ENCODE measurements around the gene CTNNBL1.

CTNNBL1 gene

DNA sequence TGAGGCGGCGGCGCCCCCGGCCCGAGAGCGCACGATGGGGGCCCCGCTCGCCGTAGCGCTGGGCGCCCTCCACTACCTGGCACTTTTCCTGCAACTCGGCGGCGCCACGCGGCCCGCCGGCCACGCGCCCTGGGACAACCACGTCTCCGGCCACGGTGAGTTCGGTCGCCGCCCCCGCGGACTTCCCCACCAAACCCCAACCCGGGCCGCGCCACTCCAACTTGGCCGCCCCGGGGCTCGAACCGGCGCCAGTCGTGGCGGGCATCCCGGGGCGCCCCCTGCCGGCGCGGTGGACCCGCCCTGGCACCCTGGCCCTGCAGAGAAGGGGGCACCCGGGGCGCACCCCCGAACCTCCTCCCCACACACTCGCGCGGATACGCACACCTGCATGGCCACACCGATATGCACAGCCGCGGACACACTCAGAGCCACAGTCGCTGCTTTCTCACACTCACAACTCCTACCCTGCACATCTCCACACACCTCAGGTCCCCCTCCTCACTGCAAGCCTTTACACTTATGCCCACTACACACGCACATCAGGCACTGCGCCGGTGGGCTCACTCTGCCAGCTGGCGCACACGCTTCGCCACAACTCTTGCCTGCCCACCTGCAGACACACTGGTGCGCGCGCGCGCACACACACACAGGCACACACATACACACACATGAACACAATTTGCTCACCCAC, 209.6 kb downstream of the CTNNBL1 start:
- no peak for DNase-seq
- in situ Hi-C loops (cut with HindIII; ENCODE audit: low pct_ligation_motif_present, low sequenced_read_pairs), result no loop called here
- H3K4me3 ChIP-seq (ENCODE audit: low read depth, low read length), result peak overlapping the region; percentile 42
- no peaks in the 10 kb centered on the region for H3K36me3 ChIP-seq (replicated peaks)
- no peak overlapping the region for H3K27ac ChIP-seq
- peaks cover 14% of the 10 kb centered on the region for H3K27me3 ChIP-seq (replicated peaks)
- TF ChIP-seq, protein P1, sequence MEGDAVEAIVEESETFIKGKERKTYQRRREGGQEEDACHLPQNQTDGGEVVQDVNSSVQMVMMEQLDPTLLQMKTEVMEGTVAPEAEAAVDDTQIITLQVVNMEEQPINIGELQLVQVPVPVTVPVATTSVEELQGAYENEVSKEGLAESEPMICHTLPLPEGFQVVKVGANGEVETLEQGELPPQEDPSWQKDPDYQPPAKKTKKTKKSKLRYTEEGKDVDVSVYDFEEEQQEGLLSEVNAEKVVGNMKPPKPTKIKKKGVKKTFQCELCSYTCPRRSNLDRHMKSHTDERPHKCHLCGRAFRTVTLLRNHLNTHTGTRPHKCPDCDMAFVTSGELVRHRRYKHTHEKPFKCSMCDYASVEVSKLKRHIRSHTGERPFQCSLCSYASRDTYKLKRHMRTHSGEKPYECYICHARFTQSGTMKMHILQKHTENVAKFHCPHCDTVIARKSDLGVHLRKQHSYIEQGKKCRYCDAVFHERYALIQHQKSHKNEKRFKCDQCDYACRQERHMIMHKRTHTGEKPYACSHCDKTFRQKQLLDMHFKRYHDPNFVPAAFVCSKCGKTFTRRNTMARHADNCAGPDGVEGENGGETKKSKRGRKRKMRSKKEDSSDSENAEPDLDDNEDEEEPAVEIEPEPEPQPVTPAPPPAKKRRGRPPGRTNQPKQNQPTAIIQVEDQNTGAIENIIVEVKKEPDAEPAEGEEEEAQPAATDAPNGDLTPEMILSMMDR (IDR thresholded peaks at IDR 0.05; ENCODE audit: low read depth, low read length, missing control alignments), result peak; percentile 17

DNA sequence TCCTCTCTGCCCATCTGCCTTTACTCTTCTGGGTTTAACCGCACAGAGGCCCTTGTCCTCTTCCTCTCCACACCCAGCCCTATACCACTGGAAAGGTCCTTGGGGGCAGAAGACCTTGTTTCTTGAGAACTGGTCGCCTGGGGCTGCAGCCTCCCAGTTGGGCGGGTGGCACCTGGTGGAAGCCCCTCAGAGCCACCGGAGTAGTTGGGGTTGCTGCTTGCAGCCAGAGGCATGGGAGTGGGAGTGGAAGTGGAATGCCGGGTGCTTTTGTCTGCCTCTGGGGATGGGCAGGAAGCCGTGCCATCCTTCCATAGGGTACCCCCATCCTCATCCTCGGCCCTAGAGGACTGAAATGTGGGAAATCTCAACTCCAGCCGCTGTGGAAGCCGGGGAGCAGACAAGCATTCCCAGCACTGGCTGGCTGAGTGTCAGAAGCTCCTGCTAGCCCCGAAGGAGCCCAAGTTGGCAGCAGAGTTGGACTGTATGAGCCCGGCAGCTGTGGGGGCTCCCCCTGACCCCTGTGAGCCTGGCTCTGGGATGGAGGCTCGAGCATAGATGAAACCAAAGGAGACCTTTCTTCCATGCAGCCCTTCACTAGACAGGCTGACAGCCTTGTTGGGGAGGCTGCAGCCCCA, 210.3 kb downstream of the CTNNBL1 start:
- no peak overlapping the region for H3K4me3 ChIP-seq (ENCODE audit: low read depth, low read length)
- peaks cover 14% of the 10 kb centered on the region for H3K27me3 ChIP-seq (replicated peaks)
- H3K36me3 ChIP-seq (replicated peaks), result no peaks in the 10 kb centered on the region
- H3K27ac ChIP-seq, result no peak overlapping the region
- TF ChIP-seq, protein P1 (IDR thresholded peaks at IDR 0.05; ENCODE audit: low read depth, low read length, missing control alignments), result no peak
- in situ Hi-C loops (cut with HindIII; ENCODE audit: low pct_ligation_motif_present, low sequenced_read_pairs), result no loop called here
- DNase-seq, result no peak

DNA sequence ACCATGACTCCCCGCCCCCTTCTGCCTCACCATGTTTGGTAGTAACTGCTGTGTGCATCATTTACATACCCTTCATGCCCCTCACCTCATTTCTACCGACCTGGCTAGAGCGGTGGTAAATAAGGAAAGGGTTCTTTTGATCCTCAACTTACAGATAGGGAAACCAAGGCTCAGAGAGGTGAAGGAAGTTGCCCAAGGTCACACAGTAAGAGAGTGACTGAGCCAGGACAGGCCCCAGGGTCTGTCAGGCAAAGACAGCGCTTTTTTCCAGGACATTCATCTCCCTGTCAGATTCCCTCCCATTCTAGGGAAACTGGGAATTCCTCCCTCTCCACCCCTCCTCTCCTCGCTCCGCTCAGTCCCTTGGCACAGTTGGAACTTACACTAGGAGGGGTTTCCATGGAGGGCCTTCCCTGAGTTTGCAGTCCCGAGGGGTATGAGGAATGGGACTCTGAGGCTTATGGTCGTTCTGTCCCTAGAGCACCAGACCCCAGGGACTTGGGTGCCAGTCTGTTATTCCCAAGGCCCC, 211.1 kb downstream of the CTNNBL1 start:
- Histone ChIP-seq H3K36me3 (replicated peaks) (no peaks in the 10 kb centered on the region), H3K27me3 (replicated peaks) (peaks cover 13% of the 10 kb centered on the region), H3K4me3 (ENCODE audit: low read depth, low read length) (no peak overlapping the region), H3K27ac (no peak overlapping the region)
- in situ Hi-C loops (cut with HindIII; ENCODE audit: low pct_ligation_motif_present, low sequenced_read_pairs), result no loop called here
- DNase-seq, result no peak
- TF ChIP-seq, protein P1 (IDR thresholded peaks at IDR 0.05; ENCODE audit: low read depth, low read length, missing control alignments), result no peak

DNA sequence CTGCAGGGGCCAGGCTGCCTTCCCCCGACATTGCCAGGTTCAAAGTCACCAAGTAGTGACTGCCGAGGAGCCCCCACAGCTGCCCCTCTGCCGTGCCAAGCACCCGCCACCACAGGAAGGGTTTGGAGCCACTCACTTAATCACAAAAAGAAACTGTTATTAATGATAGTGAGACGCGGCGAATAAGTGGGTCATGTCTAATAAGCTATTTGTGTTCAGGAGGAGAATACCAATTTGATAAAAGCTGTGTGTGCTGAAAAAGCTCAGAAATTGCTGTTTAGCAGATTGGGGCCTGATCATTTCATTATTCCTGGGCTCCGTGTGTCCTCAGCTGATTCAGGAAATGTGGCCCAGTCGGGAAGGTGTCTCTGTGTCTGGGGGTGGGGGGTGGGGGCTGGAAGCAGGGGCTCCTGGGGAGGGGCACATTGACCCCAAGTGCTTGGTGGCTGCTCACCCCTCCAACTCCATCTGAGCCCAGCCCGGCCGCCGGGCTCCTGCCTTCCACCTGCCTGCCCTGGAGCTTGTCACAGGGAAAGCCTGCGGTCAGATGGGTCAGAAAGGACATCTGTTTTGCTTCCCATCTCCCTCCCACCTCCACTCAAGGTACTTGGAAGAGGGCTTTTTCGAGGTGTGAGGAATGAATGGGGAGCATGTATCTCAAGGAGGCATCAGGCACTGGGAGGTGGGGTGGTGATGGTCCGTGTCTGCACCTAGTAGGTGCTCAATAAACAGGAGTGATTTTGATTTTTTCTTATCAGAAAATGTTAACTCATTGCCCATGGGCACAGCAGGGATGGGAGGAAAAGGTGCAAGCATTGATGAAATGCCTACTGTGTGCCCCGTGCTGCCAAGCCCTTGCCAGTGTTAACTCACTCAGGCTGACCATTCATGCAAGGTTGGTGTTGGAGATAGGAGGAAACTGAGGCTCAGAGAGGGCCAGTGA, 212.1 kb downstream of the CTNNBL1 start:
- peaks cover 10% of the 10 kb centered on the region for H3K27me3 ChIP-seq (replicated peaks)
- in situ Hi-C loops (cut with HindIII; ENCODE audit: low pct_ligation_motif_present, low sequenced_read_pairs), result no loop called here
- H3K36me3 ChIP-seq (replicated peaks), result no peaks in the 10 kb centered on the region

DNA sequence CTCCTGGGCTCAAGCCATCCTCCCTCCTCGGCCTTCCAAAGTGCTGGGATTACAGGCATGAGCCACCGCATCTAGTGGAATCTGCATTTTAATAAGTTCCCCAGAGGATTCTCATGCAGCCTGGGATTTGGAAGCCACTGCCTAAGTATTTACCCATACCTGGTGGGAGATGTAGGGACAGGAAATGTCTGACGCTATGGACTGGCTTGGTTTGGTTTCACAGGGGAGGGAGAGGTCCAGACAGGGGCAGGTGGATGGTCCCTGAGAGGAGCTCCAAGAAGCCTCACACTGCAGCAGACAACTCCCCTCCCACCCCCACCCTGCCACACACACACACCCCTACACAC, 213.5 kb downstream of the CTNNBL1 start:
- TF ChIP-seq, protein P1 (IDR thresholded peaks at IDR 0.05; ENCODE audit: low read depth, low read length, missing control alignments), result no peak
- Histone ChIP-seq H3K27me3 (replicated peaks) (peaks cover 14% of the 10 kb centered on the region), H3K27ac (no peak overlapping the region), H3K4me3 (ENCODE audit: low read depth, low read length) (no peak overlapping the region), H3K36me3 (replicated peaks) (no peaks in the 10 kb centered on the region)
- no peak for DNase-seq
- in situ Hi-C loops (cut with HindIII; ENCODE audit: low pct_ligation_motif_present, low sequenced_read_pairs), result no loop called here

More for the DNA sequence above, 212.1 kb downstream of the CTNNBL1 start:
- no peak for DNase-seq
- Histone ChIP-seq H3K27ac (no peak overlapping the region), H3K4me3 (ENCODE audit: low read depth, low read length) (no peak overlapping the region)
- TF ChIP-seq, protein P1 (IDR thresholded peaks at IDR 0.05; ENCODE audit: low read depth, low read length, missing control alignments), result no peak

Measured in brain microvascular endothelial cell (primary cell).